Activated naive CD4-positive, alpha-beta T cell treated with anti-CD3 and anti-CD28 coated beads for 36 hours (primary cell): ENCODE results near the gene CD82. TPM values are rescaled to one million over a fixed set of nuclear protein-coding genes. Genes with fewer than 3 reads are reported as not detected.
A peak's percentile ranks its signal among the peaks of the same experiment; 100 is the strongest.
"Not testable (repeated sequence)": the region's sequence is repeated elsewhere in the genome, so short reads cannot be mapped to it uniquely, and the experiment has no call there.

ENCODE experiments used
- CTCF ChIA-PET: fragments of 350-600 bp; sonication (Branson Sonifier 250); formaldehyde crosslinking; loops from one replicate; lab custom pipeline; 2021; ENCODE audit warnings: antibody characterized with exemption; lab: Charles Lee
- DNase-seq: peaks from one replicate; pipeline ENCODE4 v3.0.0-alpha.2; 2020
- H3K27ac Mint-ChIP-seq: one replicate; pipeline ENCODE4 v1.8.0; 2021; ENCODE audit warnings: mild to moderate bottlenecking, mixed read lengths
- H3K27me3 Mint-ChIP-seq: one replicate; pipeline ENCODE4 v1.8.0; 2021; ENCODE audit warnings: low read depth, mixed read lengths
- H3K36me3 Mint-ChIP-seq: one replicate; pipeline ENCODE4 v1.8.0; 2021; ENCODE audit warnings: low read depth, mixed read lengths
- H3K4me1 Mint-ChIP-seq: one replicate; pipeline ENCODE4 v1.8.0; 2021; ENCODE audit warnings: low read depth, mixed read lengths
- H3K4me3 Mint-ChIP-seq: one replicate; pipeline ENCODE4 v1.8.0; 2021; ENCODE audit warnings: mild to moderate bottlenecking, moderate library complexity, mixed read lengths
- H3K9me3 Mint-ChIP-seq: one replicate; pipeline ENCODE4 v1.8.0; 2021; ENCODE audit warnings: mixed read lengths
- intact Hi-C: fragments of 100-400 bp; cut with micrococcal nuclease; formaldehyde crosslinking; loops from one replicate; pipeline ENCODE4 v1.15.1; 2023
- total RNA-seq, 2 experiments: library from RNA; stranded (reverse); gene quantifications; one replicate each; pipeline ENCODE4 v1.2.3, GENCODE V29; 2021

CD82 gene
- total RNA-seq, 2 experiments from 2014 or later = 140 to 141 TPM

DNA sequence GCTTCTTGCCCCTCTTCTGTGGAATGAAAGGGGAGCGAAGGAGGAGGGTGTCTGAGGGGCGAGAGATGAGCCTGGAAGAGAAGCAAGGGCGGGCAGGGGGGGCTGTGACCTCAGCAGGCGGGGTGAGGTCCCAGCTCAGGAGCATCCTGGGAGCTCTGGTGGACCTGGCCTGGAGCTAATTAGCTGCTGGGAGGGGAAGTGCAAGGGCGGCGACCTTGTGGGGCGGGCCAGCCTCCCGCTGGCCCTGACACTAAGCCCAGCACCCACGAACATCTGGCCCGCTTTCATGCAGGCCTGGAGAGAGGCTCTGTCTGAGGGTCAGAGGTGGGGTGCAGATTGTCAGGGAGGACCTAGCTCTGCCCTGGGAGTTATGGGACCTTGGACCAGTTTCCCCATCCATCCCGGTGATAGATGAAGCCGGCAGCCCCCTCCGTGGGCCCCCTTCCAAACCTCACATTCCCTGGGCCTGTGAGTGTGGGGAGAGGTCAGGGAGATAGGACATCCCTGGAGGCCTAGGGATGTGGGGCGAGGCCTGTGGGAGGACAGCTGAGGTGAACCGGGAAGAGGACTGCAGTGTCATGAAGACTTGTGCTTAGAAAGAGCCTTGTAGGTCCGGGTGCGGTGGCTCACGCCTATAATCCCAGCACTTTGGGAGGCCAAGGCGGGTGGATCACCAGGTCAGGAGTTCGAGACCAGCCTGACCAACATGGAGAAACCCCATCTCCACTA, 28.5 kb upstream of the CD82 start:
- H3K9me3 Mint-ChIP-seq = no peaks in the 10 kb centered on the region
- CTCF ChIA-PET = interaction anchor here (0.7 to 7.1 kb wide), 3 partner anchors 13 to 248 kb away, joined by 3 to 91 read pairs (median 5); no protein-coding TSS in a partner anchor
- no peak overlapping the region for H3K4me3 Mint-ChIP-seq
- intact Hi-C loops = loop anchor here (10.0 kb wide), 1 partner anchor 62 kb away; no protein-coding TSS in a partner anchor
- H3K27ac Mint-ChIP-seq = no peak overlapping the region
- H3K4me1 Mint-ChIP-seq = peaks cover 2% of the 10 kb centered on the region
- H3K36me3 Mint-ChIP-seq = no peaks in the 10 kb centered on the region
- DNase-seq = no peak
- no peaks in the 10 kb centered on the region for H3K27me3 Mint-ChIP-seq

- no peak overlapping the region for H3K27ac Mint-ChIP-seq
- no peak for DNase-seq
- H3K4me1 Mint-ChIP-seq = peaks cover 2% of the 10 kb centered on the region
- intact Hi-C loops = loop anchor here (1.0 to 10.0 kb wide), 5 partner anchors 14 to 443 kb away; no protein-coding TSS in a partner anchor
- no peaks in the 10 kb centered on the region for H3K36me3 Mint-ChIP-seq
- H3K9me3 Mint-ChIP-seq = no peaks in the 10 kb centered on the region
- H3K4me3 Mint-ChIP-seq = no peak overlapping the region
- no peaks in the 10 kb centered on the region for H3K27me3 Mint-ChIP-seq
- CTCF ChIA-PET = interaction anchor here (0.6 to 7.1 kb wide), 4 partner anchors 14 to 473 kb away, joined by 3 to 91 read pairs (median 4); no protein-coding TSS in a partner anchor
Measured at GRCh38 chr11:44537679-44538078, 27.8 kb upstream of the CD82 start.

DNA sequence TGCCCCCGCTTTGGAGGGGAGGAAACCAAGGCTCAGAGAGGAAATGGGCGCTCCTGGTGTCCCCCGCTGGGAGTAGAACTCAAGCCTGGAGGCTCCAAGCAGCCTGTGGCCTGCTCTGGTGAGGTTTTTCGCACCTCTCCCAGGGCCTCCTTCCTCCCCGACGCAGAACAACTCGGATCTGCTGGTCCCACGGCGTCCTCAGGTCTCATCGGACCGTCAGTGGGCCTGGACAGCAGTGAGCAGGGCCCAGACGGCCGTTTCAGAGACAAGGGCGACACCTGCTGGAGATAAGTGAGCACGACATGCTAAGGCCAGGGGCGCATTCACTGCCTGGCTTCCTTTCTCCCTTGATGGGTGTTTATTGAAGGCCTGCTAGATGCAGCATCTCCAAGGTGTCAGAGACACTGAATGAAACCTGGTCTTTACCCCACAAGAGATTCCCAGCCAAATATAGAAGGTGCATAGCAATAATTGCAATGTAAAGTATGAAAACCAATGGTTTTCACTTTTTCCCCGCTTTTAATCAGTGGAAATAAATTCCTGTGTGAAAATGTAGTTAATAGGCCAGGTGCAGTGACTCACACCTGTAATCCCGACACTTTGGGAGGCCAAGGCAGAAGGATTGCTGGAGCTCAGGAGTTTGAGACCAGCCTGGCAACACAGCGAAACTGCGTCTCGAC, 26.9 kb upstream of the CD82 start:
- Mint-ChIP-seq H3K27me3 (no peaks in the 10 kb centered on the region), H3K4me3 (no peak overlapping the region), H3K27ac (no peak overlapping the region), H3K36me3 (no peaks in the 10 kb centered on the region), H3K4me1 (peaks cover 2% of the 10 kb centered on the region), H3K9me3 (no peaks in the 10 kb centered on the region)
- intact Hi-C loops = loop anchor here (1.0 to 10.0 kb wide), 5 partner anchors 15 to 444 kb away; no protein-coding TSS in a partner anchor
- CTCF ChIA-PET = interaction anchor here (0.6 to 3.1 kb wide), 13 partner anchors 11 to 474 kb away, joined by 3 to 28 read pairs (median 4); partner anchors contain the start of gene EXT2
- DNase-seq = peak; percentile 81

DNA sequence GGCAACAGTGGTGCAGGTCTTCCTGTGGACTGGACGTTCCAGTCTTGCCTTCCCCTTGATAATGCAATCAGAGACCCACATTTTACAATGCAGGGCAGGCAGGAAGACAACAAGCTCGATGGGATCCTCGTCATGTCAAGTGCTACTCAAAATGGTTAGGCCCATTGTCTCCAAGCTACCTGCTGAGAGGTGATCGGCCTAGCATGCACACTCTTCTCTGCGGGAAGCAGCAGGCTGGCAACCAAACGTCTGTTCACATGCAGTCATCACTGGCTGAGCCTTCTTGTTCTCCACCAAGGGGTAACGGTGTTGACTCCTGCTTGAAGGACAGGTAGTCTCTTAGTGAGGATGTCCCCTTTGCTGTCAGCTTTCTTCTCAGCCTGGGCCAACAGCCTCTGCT, 25.5 kb upstream of the CD82 start:
- CTCF ChIA-PET = interaction anchor here (0.6 to 3.1 kb wide), 7 partner anchors 15 to 445 kb away, joined by 3 to 28 read pairs (median 5); partner anchors contain the start of gene EXT2
- intact Hi-C loops = loop anchor here (10.0 kb wide), 1 partner anchor 65 kb away; no protein-coding TSS in a partner anchor
- H3K4me3 Mint-ChIP-seq = no peak overlapping the region

DNA sequence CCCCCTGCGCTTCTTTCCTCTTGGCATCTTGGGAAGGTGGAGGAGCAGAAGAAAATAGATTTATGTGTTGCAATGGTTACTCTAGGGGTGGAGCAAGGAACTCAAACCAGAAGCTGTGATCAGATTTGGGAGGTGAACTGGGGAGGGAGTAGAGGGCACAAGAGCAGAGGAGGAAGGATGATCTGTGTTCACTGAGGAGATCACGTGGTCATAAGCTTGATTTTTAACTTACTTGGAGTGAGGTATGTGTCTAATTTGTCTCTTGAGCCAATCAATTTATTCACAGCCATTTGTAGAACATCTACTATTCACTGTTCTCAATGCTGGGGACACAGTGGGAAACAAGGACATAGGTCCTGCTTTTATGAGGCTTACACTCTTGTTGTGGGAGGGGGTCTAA, 24.8 kb upstream of the CD82 start:
- H3K27me3 Mint-ChIP-seq = no peaks in the 10 kb centered on the region
- intact Hi-C loops = no loop called here
- no peaks in the 10 kb centered on the region for H3K36me3 Mint-ChIP-seq
- H3K4me3 Mint-ChIP-seq = no peak overlapping the region
- no peak overlapping the region for H3K27ac Mint-ChIP-seq
- no peak for DNase-seq
- no peaks in the 10 kb centered on the region for H3K9me3 Mint-ChIP-seq
- H3K4me1 Mint-ChIP-seq = peaks cover 2% of the 10 kb centered on the region
- CTCF ChIA-PET = interaction anchor here (0.8 to 3.1 kb wide), 4 partner anchors 12 to 446 kb away, joined by 3 to 28 read pairs (median 9); partner anchors contain the start of gene EXT2

More for the DNA sequence above, 25.5 kb upstream of the CD82 start:
- H3K36me3 Mint-ChIP-seq = no peaks in the 10 kb centered on the region
- no peaks in the 10 kb centered on the region for H3K9me3 Mint-ChIP-seq
- peaks cover 2% of the 10 kb centered on the region for H3K4me1 Mint-ChIP-seq
- no peak for DNase-seq
- no peaks in the 10 kb centered on the region for H3K27me3 Mint-ChIP-seq
- no peak overlapping the region for H3K27ac Mint-ChIP-seq

- no peak overlapping the region for H3K4me3 Mint-ChIP-seq
- H3K27ac Mint-ChIP-seq = no peak overlapping the region
- CTCF ChIA-PET = interaction anchor here (0.9 kb wide), 1 partner anchor 15 kb away, joined by 3 read pairs; no protein-coding TSS in a partner anchor
- H3K4me1 Mint-ChIP-seq = peaks cover 2% of the 10 kb centered on the region
- H3K27me3 Mint-ChIP-seq = no peaks in the 10 kb centered on the region
- H3K9me3 Mint-ChIP-seq = peaks cover 2% of the 10 kb centered on the region
- no peaks in the 10 kb centered on the region for H3K36me3 Mint-ChIP-seq
- DNase-seq = no peak
- intact Hi-C loops = no loop called here
Measured at GRCh38 chr11:44542372-44542771, 23.1 kb upstream of the CD82 start.

GRCh38 chr11:44546984-44547383, 18.5 kb upstream of the CD82 start:
- DNase-seq, H3K27me3 Mint-ChIP-seq, H3K36me3 Mint-ChIP-seq, H3K4me3 Mint-ChIP-seq, H3K4me1 Mint-ChIP-seq, H3K27ac Mint-ChIP-seq, H3K9me3 Mint-ChIP-seq, intact Hi-C loops: not testable (repeated sequence)
- CTCF ChIA-PET = interaction anchor here (1.7 to 2.1 kb wide), 2 partner anchors 9 to 11 kb away, joined by 4 to 7 read pairs; no protein-coding TSS in a partner anchor

GRCh38 chr11:44547534-44547933, 17.9 kb upstream of the CD82 start:
- H3K36me3 Mint-ChIP-seq, intact Hi-C loops, DNase-seq, H3K9me3 Mint-ChIP-seq, H3K4me3 Mint-ChIP-seq, H3K27ac Mint-ChIP-seq, H3K27me3 Mint-ChIP-seq, H3K4me1 Mint-ChIP-seq, CTCF ChIA-PET: not testable (repeated sequence)

- Mint-ChIP-seq H3K36me3 (no peaks in the 10 kb centered on the region), H3K9me3 (peaks cover 2% of the 10 kb centered on the region), H3K4me3 (no peak overlapping the region), H3K27me3 (no peaks in the 10 kb centered on the region), H3K27ac (no peak overlapping the region), H3K4me1 (no peaks in the 10 kb centered on the region)
- intact Hi-C loops = no loop called here
- CTCF ChIA-PET = no interaction called here
- no peak for DNase-seq
Measured at GRCh38 chr11:44548032-44548695, 17.3 kb upstream of the CD82 start.

- CTCF ChIA-PET, H3K36me3 Mint-ChIP-seq, H3K27me3 Mint-ChIP-seq, H3K9me3 Mint-ChIP-seq, DNase-seq, H3K4me1 Mint-ChIP-seq, H3K27ac Mint-ChIP-seq, intact Hi-C loops, H3K4me3 Mint-ChIP-seq: not testable (repeated sequence)
Measured at GRCh38 chr11:44548961-44549749, 16.3 kb upstream of the CD82 start.

DNA sequence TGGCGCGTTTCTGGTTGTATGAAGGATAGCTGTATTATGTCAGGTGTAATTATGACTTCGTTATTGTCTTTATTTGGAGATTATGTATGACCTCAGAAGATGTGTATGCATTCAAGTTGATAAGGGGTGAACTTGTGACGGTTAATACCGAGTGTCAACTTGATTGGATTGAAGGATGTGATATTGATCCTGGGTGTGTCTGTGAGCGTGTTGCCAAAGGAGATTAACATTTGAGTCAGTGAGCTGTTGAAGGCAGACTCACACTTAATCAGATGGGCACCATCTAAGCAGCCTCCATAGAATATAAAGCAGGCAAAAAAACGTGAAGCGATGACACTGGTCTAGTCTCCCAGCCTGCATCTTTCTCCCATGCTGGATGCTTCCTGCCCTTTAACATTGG, 15.3 kb upstream of the CD82 start:
- intact Hi-C loops = no loop called here
- no peaks in the 10 kb centered on the region for H3K27me3 Mint-ChIP-seq
- no peaks in the 10 kb centered on the region for H3K36me3 Mint-ChIP-seq
- no peaks in the 10 kb centered on the region for H3K4me1 Mint-ChIP-seq
- DNase-seq = no peak
- H3K4me3 Mint-ChIP-seq = no peak overlapping the region
- H3K27ac Mint-ChIP-seq = no peak overlapping the region
- H3K9me3 Mint-ChIP-seq = peaks cover 2% of the 10 kb centered on the region
- CTCF ChIA-PET = no interaction called here
